A172 (cell line): ENCODE data around the gene RNF148. TPM values are rescaled to one million over a fixed set of nuclear protein-coding genes. Genes with fewer than 3 reads are reported as not detected.
"Not testable (repeated sequence)": the region's sequence is repeated elsewhere in the genome, so short reads cannot be mapped to it uniquely, and the experiment has no call there.

Source experiments
- DNase-seq: peaks from one replicate; pipeline ENCODE4 v3.0.0-alpha.2; 2015; ENCODE audit warnings: low spot score
- total RNA-seq: library from RNA; depleted of rRNA; stranded (reverse); fragments of >200 nt; shearing (Covaris generic); gene quantifications from 2 replicates; pipeline ENCODE4 v1.2.3, GENCODE V29; 2014

RNF148 gene
- total RNA-seq, 1 experiment from 2014 or later = not detected

GRCh38 chr7:122689346-122690109 is 13.2 kb downstream of the RNF148 start:
- DNase-seq = no peak

- no peak for DNase-seq
Observed at GRCh38 chr7:122688400-122688998, 14.2 kb downstream of the RNF148 start.

- DNase-seq = no peak
Observed at GRCh38 chr7:122686360-122686878, 16.3 kb downstream of the RNF148 start.

GRCh38 chr7:122684504-122684903 is 18.2 kb downstream of the RNF148 start:
- DNase-seq = no peak

- no peak for DNase-seq
Observed at GRCh38 chr7:122682815-122683550, 19.7 kb downstream of the RNF148 start.

GRCh38 chr7:122681186-122681585 is 21.5 kb downstream of the RNF148 start:
- DNase-seq = not testable (repeated sequence)

GRCh38 chr7:122679813-122680212 is 22.9 kb downstream of the RNF148 start:
- DNase-seq = no peak

- not testable (repeated sequence) for DNase-seq
Observed at GRCh38 chr7:122679269-122679709, 23.4 kb downstream of the RNF148 start.

- DNase-seq = no peak
Observed at GRCh38 chr7:122677149-122677548, 25.6 kb downstream of the RNF148 start.

GRCh38 chr7:122676466-122676865 is 26.3 kb downstream of the RNF148 start:
- DNase-seq = no peak

GRCh38 chr7:122675621-122676020 is 27.1 kb downstream of the RNF148 start:
- no peak for DNase-seq

- DNase-seq = peak; percentile 15
Observed at GRCh38 chr7:122675011-122675410, 27.7 kb downstream of the RNF148 start.

GRCh38 chr7:122674502-122674901 is 28.2 kb downstream of the RNF148 start:
- DNase-seq = peak; percentile 35

- DNase-seq = no peak
Observed at GRCh38 chr7:122673951-122674350, 28.8 kb downstream of the RNF148 start.

- no peak for DNase-seq
Observed at GRCh38 chr7:122672536-122672935, 30.2 kb downstream of the RNF148 start.

- DNase-seq = no peak
Observed at GRCh38 chr7:122663733-122664132, 39.0 kb downstream of the RNF148 start.

- DNase-seq = no peak
Observed at GRCh38 chr7:122658856-122659255, 43.9 kb downstream of the RNF148 start.

GRCh38 chr7:122653685-122654084 is 49.0 kb downstream of the RNF148 start:
- DNase-seq = no peak

- DNase-seq = no peak
Observed at GRCh38 chr7:122652876-122653275, 49.8 kb downstream of the RNF148 start.
